HG02571 (cell line): ENCODE measurements around the gene TRIM34.
A peak's percentile ranks its signal among the peaks of the same experiment; 100 is the strongest.
"Not testable (repeated sequence)": the region's sequence is repeated elsewhere in the genome, so short reads cannot be mapped to it uniquely, and the experiment has no call there.

ENCODE experiments used
- ATAC-seq: cut with Tn5 transposase; IDR thresholded peaks from one replicate; pipeline ENCODE4 v1.9.1; 2021; ENCODE audit warnings: mild to moderate bottlenecking, moderate library complexity; ENCODE audit not compliant: unreplicated experiment

Gene TRIM34

GRCh38 chr11:5620651-5621521 is 3.9 kb upstream of the TRIM34 start:
- ATAC-seq: no peak

DNA sequence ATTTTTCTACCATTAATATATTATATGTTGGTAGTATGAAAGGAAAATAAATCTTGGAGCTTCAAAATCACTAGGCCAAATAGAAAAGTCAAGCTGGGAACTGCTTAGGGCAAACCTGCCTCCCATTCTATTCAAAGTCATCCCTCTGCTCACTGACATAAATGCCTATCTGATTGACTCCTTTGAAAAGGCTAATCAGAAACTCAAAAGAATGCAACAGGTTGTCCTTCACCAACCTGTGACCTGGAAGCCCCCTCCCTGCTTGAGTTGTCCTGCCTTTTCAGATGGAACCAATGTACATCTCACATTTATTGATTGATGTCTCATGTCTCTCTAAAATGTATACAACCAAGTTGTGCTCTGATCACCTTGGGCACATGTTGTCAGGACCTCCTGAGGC is 3.2 kb upstream of the TRIM34 start:
- ATAC-seq: no peak

- no peak for ATAC-seq
Observed at GRCh38 chr11:5622802-5623201, 2.0 kb upstream of the TRIM34 start.

DNA sequence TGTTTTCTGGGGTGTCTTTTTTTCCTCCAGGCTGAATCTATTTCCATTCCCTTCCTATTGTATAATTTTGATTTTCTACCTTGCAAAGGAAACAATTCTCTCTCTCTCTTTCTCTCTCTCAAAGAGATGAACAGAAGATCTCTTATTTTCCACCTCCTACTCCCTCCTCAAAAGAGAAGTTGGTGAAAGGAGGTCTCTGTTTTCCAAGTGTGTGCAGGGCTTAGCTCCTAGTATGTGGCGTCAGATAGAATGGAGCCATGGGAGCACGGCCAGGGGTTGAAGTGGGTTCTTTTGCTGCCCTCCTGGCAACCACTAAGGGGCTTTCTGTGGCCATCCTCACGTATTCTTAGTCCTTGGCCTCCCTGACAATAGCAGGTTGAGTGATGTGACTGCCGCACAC is 480 bp downstream of the TRIM34 start:
- ATAC-seq: no peak

DNA sequence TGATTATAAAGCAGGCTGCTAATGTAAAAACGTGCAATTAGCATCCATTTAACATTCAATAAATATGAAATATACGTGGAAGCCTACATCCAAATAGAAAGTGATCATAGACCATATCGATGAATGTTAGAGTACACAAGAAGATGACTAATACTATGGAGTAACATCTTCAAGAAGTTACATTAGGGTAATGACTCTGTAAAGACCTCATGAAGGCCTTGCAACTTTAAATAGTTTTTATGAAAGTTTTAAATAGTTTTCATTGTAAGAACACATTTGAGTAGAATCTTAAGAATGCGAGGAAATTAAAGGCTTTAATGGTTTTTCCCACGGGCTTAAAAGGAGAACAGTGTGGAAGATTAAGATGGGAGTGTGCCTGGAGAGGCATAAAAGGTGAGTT is 1.4 kb downstream of the TRIM34 start:
- no peak for ATAC-seq

GRCh38 chr11:5631417-5631816 is 6.6 kb downstream of the TRIM34 start:
- ATAC-seq: peak; percentile 9

DNA sequence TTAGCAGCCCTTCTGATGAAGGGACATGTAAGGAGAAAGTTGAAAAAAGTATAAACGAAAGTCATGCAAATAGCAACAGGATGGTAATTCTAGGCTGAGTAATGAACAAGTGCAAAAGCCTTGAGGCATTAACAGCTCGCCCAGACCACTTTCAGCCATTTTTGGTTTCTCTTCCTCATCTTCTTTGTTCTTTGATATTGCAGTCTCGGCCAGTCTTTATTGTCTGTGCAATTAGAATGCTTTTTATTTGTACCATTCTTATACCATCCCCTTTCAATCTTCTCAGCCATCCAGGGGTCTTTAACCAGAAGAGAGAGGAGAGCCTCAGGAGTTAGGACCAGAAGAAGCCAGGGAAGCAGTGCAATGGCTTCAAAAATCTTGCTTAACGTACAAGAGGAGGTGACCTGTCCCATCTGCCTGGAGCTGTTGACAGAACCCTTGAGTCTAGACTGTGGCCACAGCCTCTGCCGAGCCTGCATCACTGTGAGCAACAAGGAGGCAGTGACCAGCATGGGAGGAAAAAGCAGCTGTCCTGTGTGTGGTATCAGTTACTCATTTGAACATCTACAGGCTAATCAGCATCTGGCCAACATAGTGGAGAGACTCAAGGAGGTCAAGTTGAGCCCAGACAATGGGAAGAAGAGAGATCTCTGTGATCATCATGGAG is 7.3 kb downstream of the TRIM34 start:
- peak; percentile 97 for ATAC-seq

DNA sequence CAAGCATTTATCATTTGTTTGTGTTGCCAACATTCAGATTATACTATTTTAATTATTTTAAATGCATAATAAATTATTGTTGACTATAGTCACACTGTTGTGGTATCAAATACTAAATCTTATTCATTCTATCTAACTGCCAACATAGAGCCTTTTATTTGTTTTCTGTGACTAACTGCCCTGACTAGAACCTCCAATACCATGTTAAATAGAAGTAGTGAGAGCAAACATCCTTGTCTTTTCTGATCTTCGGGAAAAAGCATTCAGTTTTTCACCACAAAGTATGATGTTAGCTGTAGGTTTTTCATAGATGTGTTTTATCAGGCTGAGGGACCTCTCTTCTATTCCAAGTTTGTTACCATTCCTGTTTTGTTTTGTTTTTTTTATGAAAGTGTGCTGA is 15.2 kb downstream of the TRIM34 start:
- no peak for ATAC-seq

GRCh38 chr11:5643585-5643984 is 18.8 kb downstream of the TRIM34 start:
- no peak for ATAC-seq

DNA sequence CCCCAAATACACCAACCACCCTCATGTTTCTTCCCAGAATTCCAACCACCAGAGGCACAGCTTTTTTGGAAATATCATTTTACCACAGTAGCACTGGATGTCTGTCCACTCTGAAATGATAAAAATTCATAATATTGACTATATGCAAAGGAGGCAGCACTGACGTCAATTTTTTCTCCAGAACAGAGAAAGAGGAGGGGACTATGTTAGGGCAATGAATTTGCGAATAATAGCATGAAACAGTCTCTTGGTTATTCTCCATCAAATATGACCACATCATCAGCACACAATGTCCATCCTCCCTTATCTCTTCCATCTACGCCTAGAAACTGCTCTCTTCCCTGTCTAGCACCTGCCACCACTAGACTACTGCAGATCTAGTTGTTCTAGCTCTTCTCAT is 21.3 kb downstream of the TRIM34 start:
- ATAC-seq: no peak

GRCh38 chr11:5655474-5655873 is 30.7 kb downstream of the TRIM34 start:
- ATAC-seq: no peak

DNA sequence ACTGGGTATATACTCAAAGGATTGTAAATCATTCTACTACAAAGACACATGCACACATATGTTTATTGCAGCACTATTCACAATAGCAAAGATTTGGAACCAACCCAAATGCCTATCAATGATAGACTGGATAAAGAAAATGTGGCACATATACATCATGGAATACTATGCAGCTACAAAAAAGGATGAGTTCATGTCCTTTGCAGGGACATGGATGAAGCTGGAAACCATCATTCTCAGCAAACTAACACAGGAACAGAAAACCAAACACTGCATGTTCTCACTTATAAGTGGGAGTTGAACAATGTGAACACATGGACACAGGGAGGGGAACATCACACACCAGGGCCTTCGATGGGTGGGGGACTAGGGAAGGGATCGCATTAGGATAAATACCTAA is 32.2 kb downstream of the TRIM34 start:
- not testable (repeated sequence) for ATAC-seq

- ATAC-seq: no peak
Observed at GRCh38 chr11:5658318-5658717, 33.5 kb downstream of the TRIM34 start.

- ATAC-seq: no peak
Observed at GRCh38 chr11:5663511-5663910, 38.7 kb downstream of the TRIM34 start.

DNA sequence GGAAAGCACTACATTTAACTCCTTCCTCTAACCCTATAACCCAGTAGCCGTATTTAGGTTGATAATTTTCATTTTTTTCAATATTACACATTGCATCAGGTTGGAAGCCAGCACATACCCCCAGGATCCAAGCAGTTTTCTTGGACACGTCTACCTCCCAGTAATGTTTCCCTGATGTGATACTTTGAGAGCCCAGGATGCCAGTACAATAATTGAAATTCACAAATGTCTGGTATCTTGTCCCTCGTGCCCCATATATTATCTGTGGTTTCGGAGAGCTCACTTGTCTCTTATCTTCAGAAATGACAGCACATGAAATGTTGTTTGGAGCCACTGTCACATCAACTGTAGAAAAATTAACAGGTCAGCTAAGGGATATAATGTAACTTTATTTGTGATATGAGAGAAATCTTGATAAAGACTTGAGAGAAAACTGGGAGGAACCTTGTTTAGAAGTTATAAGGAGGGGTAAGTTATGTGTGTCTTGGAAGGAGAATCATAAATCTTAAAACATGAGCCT is 40.3 kb downstream of the TRIM34 start:
- ATAC-seq: no peak

GRCh38 chr11:5665746-5666401 is 41.1 kb downstream of the TRIM34 start:
- ATAC-seq: no peak

DNA sequence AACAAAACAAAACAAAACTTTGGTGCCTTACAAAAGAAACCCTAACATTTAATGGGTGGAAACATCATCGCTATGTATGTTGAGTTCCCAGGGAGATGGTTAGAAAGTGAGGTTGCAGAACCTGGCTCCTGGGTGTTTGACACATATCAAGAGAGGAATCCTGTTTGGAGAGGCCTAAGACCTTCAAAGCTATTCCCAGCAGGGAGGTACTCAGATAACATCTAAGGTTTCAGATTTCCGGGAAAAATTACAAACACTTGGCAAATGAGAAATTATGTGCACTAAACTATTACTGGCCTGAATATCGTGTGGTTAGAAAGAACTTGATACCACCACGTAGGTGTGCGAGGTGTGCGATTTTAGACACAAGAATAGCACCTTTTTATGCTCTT is 41.6 kb downstream of the TRIM34 start:
- ATAC-seq: no peak

DNA sequence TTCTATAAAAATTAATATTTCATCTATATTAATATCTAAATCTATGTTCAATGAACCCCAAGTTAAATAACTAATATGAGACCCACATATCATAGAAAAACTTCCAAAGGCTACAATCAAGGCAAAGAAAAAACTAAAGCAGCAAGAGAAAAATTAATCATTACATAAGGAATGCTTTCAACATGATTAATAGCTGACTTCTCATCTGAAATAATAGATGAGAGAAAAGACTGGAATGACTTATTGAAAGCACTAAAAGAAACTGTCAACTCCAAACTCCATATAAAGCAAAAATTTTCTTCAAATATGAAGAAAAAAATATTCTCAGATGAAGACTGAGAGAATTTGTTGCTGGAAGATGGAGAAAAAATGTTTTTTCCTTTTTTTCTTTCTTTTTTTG is 47.0 kb downstream of the TRIM34 start:
- ATAC-seq: no peak

DNA sequence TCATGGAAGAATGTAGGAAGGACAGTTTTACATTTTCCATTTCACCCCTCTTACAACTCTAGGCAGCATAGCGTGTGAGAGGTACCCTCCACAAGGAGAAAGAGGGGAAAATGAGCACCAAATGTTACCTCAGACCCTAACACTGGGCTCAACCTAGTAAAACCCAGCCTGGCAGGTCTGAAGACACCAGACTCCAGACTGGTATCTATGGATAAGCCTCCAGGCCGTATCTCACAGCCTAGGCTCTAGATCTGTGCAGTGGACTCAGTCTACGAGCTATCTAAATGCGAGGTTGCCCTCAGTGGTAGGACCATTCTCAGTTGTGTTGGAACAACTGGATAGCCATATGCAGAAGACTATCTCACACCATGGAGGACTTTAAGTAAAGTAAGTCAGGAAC is 49.6 kb downstream of the TRIM34 start:
- no peak for ATAC-seq

DNA sequence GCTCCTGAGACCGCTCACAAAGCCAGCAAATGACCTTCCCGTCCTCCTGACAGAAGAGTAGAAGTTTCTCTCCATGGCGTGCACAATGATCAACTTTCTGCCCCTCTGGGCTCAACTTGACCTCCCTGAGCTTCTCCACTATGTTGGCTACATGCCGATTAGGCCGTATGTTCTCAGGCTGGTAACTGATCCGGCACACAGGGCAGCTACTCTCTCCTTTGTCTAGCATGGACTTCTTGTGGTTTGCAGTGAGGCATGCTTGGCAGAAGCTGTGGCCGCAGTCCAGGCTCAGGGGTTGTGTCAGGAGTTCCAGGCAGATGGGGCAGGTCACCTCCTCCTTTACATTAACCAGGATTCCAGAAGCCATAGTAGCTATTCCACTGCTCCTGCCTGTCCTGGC is 55.0 kb downstream of the TRIM34 start:
- ATAC-seq: no peak

- ATAC-seq: not testable (repeated sequence)
Observed at GRCh38 chr11:5682890-5683441, 58.2 kb downstream of the TRIM34 start.
